HL-60 (cell line): ENCODE measurements around the gene GATA6.

Source experiments
- DNase-seq, 2 experiments: peaks; one replicate each; pipeline ENCODE4 v3.0.0-alpha.2; 2010 to 2020; ENCODE audit warnings: low read depth in 1 of 2, low spot score in 1 of 2
- H3K27ac ChIP-seq: fragments of 250-450 bp; sonication (Bioruptor Pico); replicated peaks from 2 replicates; pipeline ENCODE4 v1.5.1; 2020; ENCODE audit warnings: mild to moderate bottlenecking, moderate library complexity
- H3K27me3 ChIP-seq: fragments of 250-450 bp; sonication (Bioruptor Pico); 2 replicates; pipeline ENCODE4 v1.5.1; 2021; ENCODE audit warnings: mild to moderate bottlenecking, moderate library complexity; ENCODE audit not compliant: insufficient read depth, poor library complexity, severe bottlenecking
- H3K4me3 ChIP-seq: replicated peaks from 2 replicates; pipeline ENCODE4 v1.5.1; 2011; ENCODE audit warnings: mild to moderate bottlenecking, control low read depth, low read length; ENCODE audit not compliant: insufficient read depth
- CTCF ChIP-seq: IDR thresholded peaks from one replicate; pipeline ENCODE4 v1.5.1; 2011; ENCODE audit warnings: low read length, control low read depth, inconsistent platforms; ENCODE audit not compliant: insufficient read depth
- GABPA ChIP-seq: IDR thresholded peaks from 2 replicates; pipeline ENCODE4 v1.6.1; 2012; ENCODE audit warnings: low read depth
- POLR2AphosphoS5 ChIP-seq: IDR thresholded peaks from 2 replicates; pipeline ENCODE4 v1.6.1; 2012; ENCODE audit warnings: low read depth
- REST ChIP-seq: IDR thresholded peaks from 2 replicates; pipeline ENCODE4 v1.6.1; 2012; ENCODE audit warnings: low read depth; ENCODE audit not compliant: insufficient replicate concordance
- SPI1 ChIP-seq: IDR thresholded peaks from 2 replicates; pipeline ENCODE4 v1.6.1; 2012; ENCODE audit warnings: low read depth, mild to moderate bottlenecking, borderline replicate concordance

GATA6 gene

DNA sequence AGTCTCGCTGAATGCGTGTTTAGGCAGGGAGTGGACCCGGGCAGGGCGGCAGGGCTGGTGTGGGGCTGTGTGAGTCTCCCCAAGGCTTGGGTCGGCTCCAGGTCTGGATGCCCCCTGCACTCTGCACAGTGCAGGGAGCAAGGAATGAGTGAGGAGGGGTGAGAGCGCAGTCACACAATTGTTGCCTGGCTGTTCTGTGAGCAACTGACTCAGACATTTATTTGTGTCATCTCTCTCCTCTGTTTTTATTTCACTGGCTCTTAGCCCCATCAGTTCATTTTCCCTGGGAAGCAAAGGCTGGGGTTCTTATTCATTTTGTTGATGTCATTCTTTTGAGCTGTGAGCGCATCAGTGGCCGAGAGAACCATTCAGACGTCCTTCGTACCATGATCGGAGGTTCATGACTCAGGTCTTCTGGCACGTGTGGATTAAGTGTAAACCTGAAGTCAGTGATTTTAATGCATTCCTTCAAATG is 61.1 kb downstream of the GATA6 start:
- DNase-seq, result no peak
- H3K27me3 ChIP-seq, result no peaks in the 10 kb centered on the region
- TF ChIP-seq SPI1 (no peak), REST (no peak), CTCF (no peak), GABPA (no peak), POLR2AphosphoS5 (no peak)
- no peak overlapping the region for H3K27ac ChIP-seq
- no peak overlapping the region for H3K4me3 ChIP-seq

- Histone ChIP-seq H3K27ac (no peak overlapping the region), H3K4me3 (no peak overlapping the region), H3K27me3 (no peaks in the 10 kb centered on the region)
- no peak for DNase-seq
- TF ChIP-seq REST, result no peak
These were observed 63.9 kb downstream of the GATA6 start for GRCh38 chr18:22233266-22233665.

DNA sequence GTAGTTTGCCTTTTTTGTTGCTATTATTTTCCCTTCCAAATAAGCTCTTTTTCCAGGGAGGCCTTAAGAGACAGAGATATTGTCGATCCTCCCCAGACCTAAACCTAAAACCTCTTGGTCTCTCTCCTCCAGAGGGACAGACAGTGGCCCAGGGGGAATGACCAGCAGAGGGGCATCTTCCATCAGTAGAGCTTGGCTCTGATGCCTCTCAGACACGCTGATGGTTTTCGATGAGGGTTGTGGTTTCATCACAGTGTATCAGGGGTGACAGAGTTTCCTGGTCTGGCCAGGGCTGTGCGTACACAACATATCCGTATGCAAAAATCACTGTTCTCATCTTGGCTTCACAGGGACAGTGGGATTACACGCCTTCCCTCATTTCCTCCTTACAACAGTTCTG is 68.6 kb downstream of the GATA6 start:
- Histone ChIP-seq H3K4me3 (no peak overlapping the region), H3K27me3 (peaks cover 7% of the 10 kb centered on the region), H3K27ac (no peak overlapping the region)
- no peak for DNase-seq
- TF ChIP-seq GABPA (no peak), POLR2AphosphoS5 (no peak), CTCF (no peak), SPI1 (no peak), REST (no peak)

- Histone ChIP-seq H3K4me3 (no peak overlapping the region), H3K27me3 (peaks cover 8% of the 10 kb centered on the region), H3K27ac (no peak overlapping the region)
- TF ChIP-seq POLR2AphosphoS5 (no peak), CTCF (no peak), REST (no peak), GABPA (no peak), SPI1 (no peak)
- DNase-seq, result no peak
These were observed 69.3 kb downstream of the GATA6 start for GRCh38 chr18:22238681-22239080.
